Measurements from ENCODE around the gene PTBP1. TPM values are rescaled to one million over a fixed set of nuclear protein-coding genes. Genes with fewer than 3 reads are reported as not detected.

The PTBP1 gene
- total RNA-seq, 1 experiment from 2014 or later, result 712 TPM

DNA sequence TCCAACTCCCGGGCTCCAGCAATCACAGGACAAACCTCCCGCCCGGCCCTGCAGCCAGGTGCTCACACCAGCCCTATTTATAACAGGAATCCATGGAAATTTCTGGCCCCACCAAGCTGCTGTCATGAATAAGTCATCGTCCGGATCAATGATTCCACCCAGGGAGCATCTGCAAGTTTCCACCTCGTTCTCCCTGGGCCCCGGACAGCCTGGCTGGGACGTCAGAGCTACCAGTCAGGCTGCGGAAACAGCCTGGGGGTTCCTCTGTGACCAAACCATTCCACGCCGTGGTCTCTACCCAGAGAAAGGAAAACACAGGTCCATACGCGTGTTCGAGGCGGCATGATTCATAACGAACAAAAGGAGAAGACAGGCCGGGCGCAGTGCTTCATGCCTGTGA is 20.7 kb upstream of the PTBP1 start:
- H3K27me3 ChIP-seq (ENCODE audit: insufficient read depth, low read length), result no peaks in the 10 kb centered on the region
- no peak overlapping the region for H3T11ph ChIP-seq (ENCODE audit: low read length)
- H2BK5ac ChIP-seq (ENCODE audit: insufficient read length, low read length), result no peak overlapping the region
- no peaks in the 10 kb centered on the region for H3K9me3 ChIP-seq (ENCODE audit: control insufficient read depth, low read depth, low read length)
- H4K91ac ChIP-seq (ENCODE audit: insufficient read length, low read depth, low read length), result no peak overlapping the region
- no peak overlapping the region for H2AFZ ChIP-seq (ENCODE audit: low read length)
- H3K9ac ChIP-seq (ENCODE audit: extremely low read depth, insufficient read length, low read length), result no peak overlapping the region
- H2BK12ac ChIP-seq (ENCODE audit: insufficient read length, low read depth, low read length), result no peak overlapping the region
- Mint-ChIP-seq H3K27ac (no peak overlapping the region), H3K36me3 (ENCODE audit: insufficient read depth in 1 of 3, low read depth in 3 of 3) (peaks cover 0 to 4% (median 0%) of the 10 kb centered on the region in 3 experiments; a peak in 2 of 7 replicates), H3K9me3 (no peaks in the 10 kb centered on the region; a peak in 2 of 5 replicates), H3K27me3 (ENCODE audit: low read depth) (peaks cover 4% of the 10 kb centered on the region), H3K4me3 (no peak overlapping the region), H3K4me1 (peaks cover under 1 to 6% of the 10 kb centered on the region in 2 experiments; a peak in 3 of 4 replicates)
- no peak overlapping the region for H3K27ac ChIP-seq (ENCODE audit: insufficient read length, low read depth, low read length)
- H2BK120ac ChIP-seq (ENCODE audit: low read depth, low read length, poor library complexity, severe bottlenecking), result no peak overlapping the region
- no CpG with 5 or more reads among the region's 18 CpGs for WGBS (ENCODE audit: extremely low coverage, insufficient read length, low lambda C conversion rate)
- no peak overlapping the region for H3K56ac ChIP-seq (ENCODE audit: insufficient read length, low read depth, low read length)
- DNase-seq, result no peak
- TF ChIP-seq, protein P1, sequence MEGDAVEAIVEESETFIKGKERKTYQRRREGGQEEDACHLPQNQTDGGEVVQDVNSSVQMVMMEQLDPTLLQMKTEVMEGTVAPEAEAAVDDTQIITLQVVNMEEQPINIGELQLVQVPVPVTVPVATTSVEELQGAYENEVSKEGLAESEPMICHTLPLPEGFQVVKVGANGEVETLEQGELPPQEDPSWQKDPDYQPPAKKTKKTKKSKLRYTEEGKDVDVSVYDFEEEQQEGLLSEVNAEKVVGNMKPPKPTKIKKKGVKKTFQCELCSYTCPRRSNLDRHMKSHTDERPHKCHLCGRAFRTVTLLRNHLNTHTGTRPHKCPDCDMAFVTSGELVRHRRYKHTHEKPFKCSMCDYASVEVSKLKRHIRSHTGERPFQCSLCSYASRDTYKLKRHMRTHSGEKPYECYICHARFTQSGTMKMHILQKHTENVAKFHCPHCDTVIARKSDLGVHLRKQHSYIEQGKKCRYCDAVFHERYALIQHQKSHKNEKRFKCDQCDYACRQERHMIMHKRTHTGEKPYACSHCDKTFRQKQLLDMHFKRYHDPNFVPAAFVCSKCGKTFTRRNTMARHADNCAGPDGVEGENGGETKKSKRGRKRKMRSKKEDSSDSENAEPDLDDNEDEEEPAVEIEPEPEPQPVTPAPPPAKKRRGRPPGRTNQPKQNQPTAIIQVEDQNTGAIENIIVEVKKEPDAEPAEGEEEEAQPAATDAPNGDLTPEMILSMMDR (conservative IDR thresholded peaks at IDR 0.05), result no peak
- no peak overlapping the region for H3K18ac ChIP-seq (ENCODE audit: insufficient read length, low read depth, low read length)
- H4K20me1 ChIP-seq (ENCODE audit: control insufficient read depth, insufficient read depth, insufficient read length), result no peaks in the 10 kb centered on the region
- H3K14ac ChIP-seq (ENCODE audit: insufficient read depth, low read length), result no peak overlapping the region
- H3K23me2 ChIP-seq (ENCODE audit: insufficient read length, low read depth, low read length, poor library complexity, severe bottlenecking), result no peaks in the 10 kb centered on the region
- no peak overlapping the region for H3K23ac ChIP-seq (ENCODE audit: insufficient read length, low read depth, low read length)
- H3K4me1 ChIP-seq (ENCODE audit: insufficient read depth, low read length), result no peaks in the 10 kb centered on the region
- no peak overlapping the region for H2BK20ac ChIP-seq (ENCODE audit: low read depth, low read length, poor library complexity, severe bottlenecking)
- no peak overlapping the region for H2BK15ac ChIP-seq (ENCODE audit: low read depth, low read length)
- no peak overlapping the region for H3K4ac ChIP-seq (ENCODE audit: low read depth, low read length)
- H3K79me1 ChIP-seq (ENCODE audit: insufficient read depth, low read depth, low read length, poor library complexity, severe bottlenecking), result no peaks in the 10 kb centered on the region
- H4K8ac ChIP-seq (replicated peaks; ENCODE audit: insufficient read length, low read depth, low read length), result no peak overlapping the region
- H3K79me2 ChIP-seq (ENCODE audit: insufficient read depth, low read length), result no peaks in the 10 kb centered on the region
- no peak overlapping the region for H3K4me2 ChIP-seq (ENCODE audit: insufficient read depth, insufficient read length, low read length)
- H4K5ac ChIP-seq (ENCODE audit: insufficient read length, low read depth, low read length), result no peak overlapping the region
- no peak overlapping the region for H2AK5ac ChIP-seq (ENCODE audit: insufficient read length, low read length)

Data from H9 (cell line).